A549 (cell line): Measurements from ENCODE around the gene OLFM1. TPM values are rescaled to one million over a fixed set of nuclear protein-coding genes. Genes with fewer than 3 reads are reported as not detected.
A peak's percentile ranks its signal among the peaks of the same experiment; 100 is the strongest.

ENCODE experiments used
- ATAC-seq, 2 experiments: fragments of 200-7000 bp in 1 of 2; fragments of >200 bp in 1 of 2; cut with Nextera tagmentation in 1 of 2; cut with Tn5 transposase in 1 of 2; 3 replicates each; pipeline versions ENCODE4 v1.8.0 to v1.9.1; 2018 to 2020; ENCODE audit warnings: mild to moderate bottlenecking in 1 of 2, moderate library complexity in 1 of 2
- CTCF ChIA-PET: fragments of 300-600 bp; sonication (Branson Sonifier 250); formaldehyde crosslinking; extraction: SDS; loops from one replicate; lab custom pipeline; 2021; ENCODE audit warnings: antibody characterized with exemption, inconsistent platforms; lab: Yijun Ruan, JAX
- POLR2A ChIA-PET: fragments of 350-600 bp; formaldehyde crosslinking; extraction: SDS; loops from one replicate; lab custom pipeline; 2021; ENCODE audit warnings: antibody characterized with exemption, inconsistent platforms; lab: Yijun Ruan, JAX
- DNase-seq, 2 experiments: peaks; one replicate each; pipeline versions ENCODE4 v3.0.0 to v3.0.0-alpha.2; 2011 to 2016; ENCODE audit warnings: low read depth in 1 of 2, low spot score in 1 of 2
- FAIRE-seq: peaks from 2 replicates; lab custom pipeline; 2011; peaks lifted over from hg19 to GRCh38; lab: Jason Lieb, UNC
- H3K27ac ChIP-seq, 2 experiments: fragments of >200 bp; sonication (Bioruptor Twin); formaldehyde crosslinking; 3 replicates each; pipeline ENCODE4 v1.5.1; 2016 to 2017
- H3K4me1 ChIP-seq: fragments of >200 bp; sonication (Bioruptor Twin); formaldehyde crosslinking; 3 replicates; pipeline ENCODE4 v1.6.1; 2016
- H3K4me2 ChIP-seq: fragments of >200 bp; sonication (Bioruptor Twin); formaldehyde crosslinking; 3 replicates; pipeline ENCODE4 v1.6.1; 2016
- H3K4me3 ChIP-seq: fragments of >200 bp; sonication (Bioruptor Twin); formaldehyde crosslinking; 3 replicates; pipeline ENCODE4 v1.5.1; 2016
- H3K9me3 ChIP-seq: fragments of >200 bp; sonication (Bioruptor Twin); formaldehyde crosslinking; 3 replicates; pipeline ENCODE4 v1.6.1; 2016
- ATOH8 ChIP-seq: fragments of 250-450 bp; sonication (Bioruptor Pico); IDR thresholded peaks from 2 replicates; pipeline ENCODE4 v1.5.0; 2020; ENCODE audit warnings: low read depth, mild to moderate bottlenecking, moderate library complexity
- BCL3 ChIP-seq: fragments of >200 bp; sonication (Bioruptor Twin); formaldehyde crosslinking; IDR thresholded peaks from 3 replicates; pipeline ENCODE4 v1.6.1; 2016
- CBX2 ChIP-seq: fragments of 200-600 bp; sonication (generic); IDR thresholded peaks from 2 replicates; pipeline ENCODE4 v1.6.1; 2016; ENCODE audit warnings: low read depth, mild to moderate bottlenecking, borderline replicate concordance
- CBX8 ChIP-seq: fragments of 200-600 bp; sonication (generic); IDR thresholded peaks from 2 replicates; pipeline ENCODE4 v1.6.1; 2016
- CHD4 ChIP-seq: fragments of 200-600 bp; sonication (generic); IDR thresholded peaks from 2 replicates; pipeline ENCODE4 v1.6.1; 2016; ENCODE audit warnings: antibody characterized with exemption, mild to moderate bottlenecking, borderline replicate concordance
- EHF ChIP-seq: fragments of 250-450 bp; sonication (Bioruptor Pico); IDR thresholded peaks from 2 replicates; pipeline ENCODE4 v1.5.0; 2020; ENCODE audit warnings: mild to moderate bottlenecking
- ESRRA ChIP-seq: fragments of 150-350 bp; IDR thresholded peaks from 2 replicates; pipeline ENCODE4 v1.6.1; 2014; ENCODE audit warnings: mild to moderate bottlenecking, low read length, borderline replicate concordance
- FOXS1 ChIP-seq: fragments of 250-450 bp; sonication (Bioruptor Pico); IDR thresholded peaks from 2 replicates; pipeline ENCODE4 v1.5.0; 2020; ENCODE audit warnings: mild to moderate bottlenecking, moderate library complexity
- HOXA7 ChIP-seq: fragments of 250-450 bp; sonication (Bioruptor Pico); IDR thresholded peaks from 2 replicates; pipeline ENCODE4 v1.5.0; 2020; ENCODE audit warnings: mild to moderate bottlenecking, moderate library complexity
- HOXB13 ChIP-seq: fragments of 250-450 bp; sonication (Bioruptor Pico); IDR thresholded peaks from 2 replicates; pipeline ENCODE4 v1.5.0; 2020; ENCODE audit warnings: low read depth, mild to moderate bottlenecking, moderate library complexity
- JUNB ChIP-seq: fragments of >200 bp; sonication (Bioruptor Twin); formaldehyde crosslinking; IDR thresholded peaks from 2 replicates; pipeline ENCODE4 v1.6.1; 2016
- KDM1A ChIP-seq: fragments of 200-600 bp; sonication (generic); IDR thresholded peaks from 2 replicates; pipeline ENCODE4 v1.6.1; 2016; ENCODE audit warnings: low read depth, mild to moderate bottlenecking
- KDM5A ChIP-seq: fragments of 200-600 bp; sonication (generic); IDR thresholded peaks from 2 replicates; pipeline ENCODE4 v1.6.1; 2016; ENCODE audit warnings: antibody characterized with exemption, mild to moderate bottlenecking
- MAX ChIP-seq: IDR thresholded peaks from 2 replicates; pipeline ENCODE4 v1.6.1; 2012
- MAZ ChIP-seq: fragments of 150-350 bp; IDR thresholded peaks from 2 replicates; pipeline ENCODE4 v1.6.1; 2014; ENCODE audit warnings: antibody characterized with exemption, low read depth, low read length, borderline replicate concordance
- NFE2L2 ChIP-seq: fragments of 150-350 bp; conservative IDR thresholded peaks from 2 replicates; pipeline ENCODE4 v1.6.1; 2014; ENCODE audit warnings: low read length
- RAD21 ChIP-seq, 2 experiments: fragments of >200 bp in 1 of 2; sonication (Bioruptor Twin) in 1 of 2; formaldehyde crosslinking in 1 of 2; IDR thresholded peaks in 1 of 2; conservative IDR thresholded peaks in 1 of 2; 2 replicates in 1 of 2; 3 replicates in 1 of 2; pipeline ENCODE4 v1.6.1; 2012 to 2018; ENCODE audit warnings: inconsistent platforms in 1 of 2
- RCOR1 ChIP-seq: fragments of 150-350 bp; IDR thresholded peaks from 2 replicates; pipeline ENCODE4 v1.6.1; 2014; ENCODE audit warnings: antibody characterized with exemption, low read length, low read depth
- REST ChIP-seq: fragments of 200-600 bp; sonication (generic); IDR thresholded peaks from 2 replicates; pipeline ENCODE4 v1.6.1; 2016; ENCODE audit warnings: antibody characterized with exemption, mild to moderate bottlenecking, moderate library complexity
- SMC3 ChIP-seq: fragments of >200 bp; sonication (Bioruptor Twin); formaldehyde crosslinking; IDR thresholded peaks from 3 replicates; pipeline ENCODE4 v1.6.1; 2018; ENCODE audit warnings: inconsistent platforms
- SREBF2 ChIP-seq: fragments of 450-650 bp; IDR thresholded peaks from 2 replicates; pipeline ENCODE4 v1.6.1; 2014; ENCODE audit warnings: mild to moderate bottlenecking, moderate library complexity
- WGBS: methylation state at CpG from one replicate; pipeline ENCODE4 v1.1.6; 2017; ENCODE audit errors: missing lambda C conversion rate; 5-methylcytosine and 5-hydroxymethylcytosine counted together
- polyA plus RNA-seq, 4 experiments: library from polyadenylated mRNA; depleted of rRNA in 3 of 4; stranded (reverse); fragments of >200 nt; fragmentation: RNase III in 1 of 4; extraction: RNeasy Plus Mini Kit Qiagen cat#74134 plus additional on column Dnase treatment in 1 of 4; gene quantifications; 2 replicates in 3 of 4; 3 replicates in 1 of 4; pipeline ENCODE4 v1.2.3, GENCODE V29; 2011 to 2017

The OLFM1 gene
- polyA plus RNA-seq, 2 of the 4 experiments (the other 2 are of a cell fraction) = 2.7 to 10.5 TPM

- CTCF ChIA-PET = interaction anchor here (1.1 to 3.7 kb wide), 3 partner anchors 155 to 317 kb away, joined by 3 to 22 read pairs (median 4); no protein-coding TSS in a partner anchor
- WGBS = 62% methylated on average over 9 of the region's 9 CpGs
- H3K4me3 ChIP-seq = no peak overlapping the region
- no peak overlapping the region for H3K27ac ChIP-seq
- peak in 1 of 2 experiments; percentile 54; a peak in 1 of 6 replicates for ATAC-seq
- H3K4me2 ChIP-seq = no peak overlapping the region
- H3K9me3 ChIP-seq = no peaks in the 10 kb centered on the region
- no peak for FAIRE-seq
- DNase-seq = no peak
- no peaks in the 10 kb centered on the region for H3K4me1 ChIP-seq
- TF ChIP-seq EHF (CRISPR knock-in tag) (no peak), MAX (no peak), KDM5A (no peak), SMC3 (no peak), JUNB (no peak), RCOR1 (no peak), SREBF2 (no peak), CBX2 (no peak), FOXS1 (CRISPR knock-in tag) (no peak), CBX8 (no peak), BCL3 (no peak)
- POLR2A ChIA-PET = interaction anchor here (0.7 kb wide), 1 partner anchor 8 kb away, joined by 3 read pairs; no protein-coding TSS in a partner anchor
Observed at GRCh38 chr9:135095470-135096407, 8.3 kb downstream of the OLFM1 start.

GRCh38 chr9:135096408-135096895 is 9.0 kb downstream of the OLFM1 start:
- Histone ChIP-seq H3K4me3 (no peak overlapping the region), H3K9me3 (no peaks in the 10 kb centered on the region), H3K27ac (no peak overlapping the region), H3K4me2 (no peak overlapping the region), H3K4me1 (no peaks in the 10 kb centered on the region)
- ChIA-PET CTCF (interaction anchor here (1.4 kb wide), 1 partner anchor 14 kb away, joined by 4 read pairs; no protein-coding TSS in a partner anchor), POLR2A (no interaction called here)
- DNase-seq = no peak
- no peak for ATAC-seq
- WGBS = 44% methylated on average over 8 of the region's 9 CpGs
- FAIRE-seq = no peak
- TF ChIP-seq RAD21 (conservative IDR thresholded peaks at IDR 0.05 in 1 of 2, IDR thresholded peaks at IDR 0.05 in 1 of 2) = no peak
- no peak for TF ChIP-seq CHD4
- no peak for TF ChIP-seq HOXB13 (CRISPR knock-in tag)
- TF ChIP-seq MAZ = no peak
- no peak for TF ChIP-seq REST
- TF ChIP-seq KDM1A = no peak
- no peak for TF ChIP-seq ATOH8
- no peak for TF ChIP-seq NFE2L2
- no peak for TF ChIP-seq ESRRA
- no peak for TF ChIP-seq SREBF2
- no peak for TF ChIP-seq HOXA7
